Transverse colon (tissue), 4 donors: ENCODE data around the gene PHACTR3. TPM values are rescaled to one million over a fixed set of nuclear protein-coding genes. Genes with fewer than 3 reads are reported as not detected.

Experiments
- DNase-seq: peaks from one replicate; pipeline ENCODE4 v3.0.0-alpha.2; 2019
- H3K27ac ChIP-seq, 4 donors: fragments of 200-600 bp; sonication (generic); 2 replicates each; pipeline ENCODE4 v1.5.1; 2016 to 2018; ENCODE audit warnings: inconsistent platforms in 4 of 4
- H3K27me3 ChIP-seq: fragments of 200-600 bp; sonication (generic); 2 replicates; pipeline ENCODE4 v1.5.1; 2017; ENCODE audit warnings: inconsistent platforms
- H3K36me3 ChIP-seq, 4 donors: fragments of 200-600 bp; sonication (generic); 2 replicates each; pipeline ENCODE4 v1.5.1; 2017 to 2019; ENCODE audit warnings: inconsistent platforms in 4 of 4
- H3K4me1 ChIP-seq, 4 donors: fragments of 200-600 bp; sonication (generic); 2 replicates each; pipeline ENCODE4 v1.5.1; 2017 to 2020; ENCODE audit warnings: inconsistent platforms in 4 of 4
- H3K4me3 ChIP-seq, 4 donors: fragments of 200-600 bp; sonication (generic); 1 replicate in 1 of 4; 2 replicates in 3 of 4; pipeline versions ENCODE4 v1.5.1 to v1.6.1; 2017 to 2019; ENCODE audit warnings: inconsistent platforms in 4 of 4
- H3K9me3 ChIP-seq, 2 donors: fragments of 200-600 bp; sonication (generic); 2 replicates each; pipeline ENCODE4 v1.5.1; 2017 to 2019; ENCODE audit warnings: inconsistent platforms in 2 of 2
- EP300 ChIP-seq: sonication (generic); formaldehyde crosslinking; IDR thresholded peaks from one replicate; pipeline ENCODE4 v1.6.1; 2017; ENCODE audit warnings: antibody characterized with exemption, low read depth
- POLR2A ChIP-seq: fragments of 450-650 bp; IDR thresholded peaks from one replicate; pipeline ENCODE4 v1.6.1; 2016; ENCODE audit warnings: antibody characterized with exemption, mild to moderate bottlenecking, moderate library complexity
- POLR2AphosphoS5 ChIP-seq, 3 donors: sonication (generic); formaldehyde crosslinking; IDR thresholded peaks; one replicate each; pipeline ENCODE4 v1.6.1; 2016; ENCODE audit warnings: antibody characterized with exemption in 3 of 3
- whole genome bisulfite sequencing, 2 donors: methylation state at CpG; one replicate each; pipeline ENCODE4 v1.1.5; 2018; ENCODE audit warnings: low coverage in 1 of 2; 5-methylcytosine and 5-hydroxymethylcytosine counted together
- in situ Hi-C, 4 donors: fragments of 200-750 bp; cut with MboI; loops; one replicate each; pipeline versions ENCODE4 v1.15.0 to v1.15.1; 2017; ENCODE audit warnings: low sequenced_read_pairs in 3 of 4, low pct_ligation_motif_present in 1 of 4, low pct_unique_long_range_greater_than_20kb in 1 of 4
- intact Hi-C: fragments of 100-400 bp; cut with DNase I; formaldehyde crosslinking; loops from one replicate; pipeline ENCODE4 v1.15.1; 2023; ENCODE audit warnings: low total_unique reads
- total RNA-seq, 4 donors: library from RNA; depleted of rRNA; stranded (reverse); fragments of >200 nt; gene quantifications; one replicate each; pipeline ENCODE4 v1.1.0, GENCODE V29; 2016
- TF ChIP-seq, protein P1 (sequence below), 5 experiments: fragments of 200-600 bp in 3 of 5; fragments of 450-650 bp in 2 of 5; sonication (generic) in 3 of 5; IDR thresholded peaks; 1 replicate in 2 of 5; 2 replicates in 3 of 5; pipeline ENCODE4 v1.5.1; 2016 to 2017; ENCODE audit warnings: antibody characterized with exemption in 5 of 5, inconsistent platforms in 3 of 5, mild to moderate bottlenecking in 2 of 5, moderate library complexity in 1 of 5

Gene PHACTR3
- total RNA-seq, 4 donors from 2014 or later = 1.6 to 7.1 (median 5.6) TPM

DNA sequence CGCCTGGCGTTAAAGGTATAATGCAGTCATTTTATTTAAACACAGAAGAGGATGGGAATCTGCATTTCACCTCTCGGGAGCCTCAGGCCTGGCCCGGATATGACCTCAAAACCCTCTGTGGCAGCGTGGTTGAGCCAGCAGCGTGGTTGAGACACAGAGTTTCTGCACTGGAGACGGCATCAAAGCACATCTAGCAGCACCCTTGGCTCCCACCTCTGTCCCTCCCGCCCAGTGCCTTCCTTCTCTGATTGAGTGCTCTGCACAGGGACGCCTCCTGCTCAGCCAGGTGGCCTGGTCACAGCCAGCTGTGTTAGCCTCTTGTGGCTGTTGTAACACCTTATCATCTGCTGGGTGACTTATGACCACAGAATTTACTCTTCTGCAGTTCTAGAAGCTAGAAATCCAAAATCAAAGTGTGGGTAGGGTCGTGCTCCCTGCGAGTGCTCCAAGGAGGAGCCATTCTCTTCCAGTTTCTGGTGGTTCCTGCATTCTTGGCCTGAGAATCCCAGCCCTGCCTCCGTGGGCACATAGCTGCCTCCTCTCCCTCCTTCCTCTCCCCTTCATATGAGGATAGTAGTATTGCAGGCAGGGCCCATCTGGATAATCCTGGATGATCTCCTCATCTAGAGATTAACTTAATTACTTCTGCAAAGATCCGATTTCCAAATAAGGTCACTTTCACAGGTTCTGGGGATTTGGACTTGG is 172.4 kb downstream of the PHACTR3 start:
- no peak for DNase-seq
- in situ Hi-C loops (no loop called here), intact Hi-C loops (no loop called here)
- TF ChIP-seq, protein P1, sequence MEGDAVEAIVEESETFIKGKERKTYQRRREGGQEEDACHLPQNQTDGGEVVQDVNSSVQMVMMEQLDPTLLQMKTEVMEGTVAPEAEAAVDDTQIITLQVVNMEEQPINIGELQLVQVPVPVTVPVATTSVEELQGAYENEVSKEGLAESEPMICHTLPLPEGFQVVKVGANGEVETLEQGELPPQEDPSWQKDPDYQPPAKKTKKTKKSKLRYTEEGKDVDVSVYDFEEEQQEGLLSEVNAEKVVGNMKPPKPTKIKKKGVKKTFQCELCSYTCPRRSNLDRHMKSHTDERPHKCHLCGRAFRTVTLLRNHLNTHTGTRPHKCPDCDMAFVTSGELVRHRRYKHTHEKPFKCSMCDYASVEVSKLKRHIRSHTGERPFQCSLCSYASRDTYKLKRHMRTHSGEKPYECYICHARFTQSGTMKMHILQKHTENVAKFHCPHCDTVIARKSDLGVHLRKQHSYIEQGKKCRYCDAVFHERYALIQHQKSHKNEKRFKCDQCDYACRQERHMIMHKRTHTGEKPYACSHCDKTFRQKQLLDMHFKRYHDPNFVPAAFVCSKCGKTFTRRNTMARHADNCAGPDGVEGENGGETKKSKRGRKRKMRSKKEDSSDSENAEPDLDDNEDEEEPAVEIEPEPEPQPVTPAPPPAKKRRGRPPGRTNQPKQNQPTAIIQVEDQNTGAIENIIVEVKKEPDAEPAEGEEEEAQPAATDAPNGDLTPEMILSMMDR (IDR thresholded peaks at IDR 0.05) = no peak
- no peak for TF ChIP-seq POLR2A
- Histone ChIP-seq H3K9me3 (no peaks in the 10 kb centered on the region), H3K4me1 (peaks cover 0 to 3% (median 0%) of the 10 kb centered on the region in 4 donors), H3K4me3 (no peak overlapping the region), H3K36me3 (no peaks in the 10 kb centered on the region), H3K27ac (no peak overlapping the region), H3K27me3 (no peaks in the 10 kb centered on the region)
- 70 to 82% methylated on average over 1 to 13 of the region's 13 CpGs for WGBS, 2 donors

DNA sequence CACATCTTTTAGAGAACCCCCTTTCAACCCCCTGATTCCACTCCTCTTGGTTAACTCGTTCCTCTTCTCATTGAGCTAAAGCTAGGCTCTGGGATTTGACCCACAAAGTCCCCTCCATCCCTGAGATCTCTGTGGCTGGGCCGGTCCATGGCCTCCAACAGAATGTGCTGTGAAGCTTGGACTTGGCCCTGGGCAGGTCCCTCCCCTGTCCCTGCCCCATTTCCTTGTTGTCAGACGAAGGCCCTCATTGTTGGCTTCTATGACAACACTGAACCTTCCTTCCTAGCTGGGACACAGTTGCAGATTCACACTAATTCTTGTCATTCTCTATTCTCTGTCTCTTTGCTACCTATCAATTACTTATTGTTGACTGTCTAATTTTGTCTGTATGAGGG is 173.0 kb downstream of the PHACTR3 start:
- peak; percentile 40 for DNase-seq
- no peak overlapping the region for H3K27ac ChIP-seq
- in situ Hi-C loops (no loop called here), intact Hi-C loops (no loop called here)
- no peaks in the 10 kb centered on the region for H3K27me3 ChIP-seq
- H3K9me3 ChIP-seq = no peaks in the 10 kb centered on the region
- no peak overlapping the region for H3K4me3 ChIP-seq
- H3K36me3 ChIP-seq = no peaks in the 10 kb centered on the region
- 46 to 48% methylated on average over 2 to 3 of the region's 3 CpGs for WGBS, 2 donors
- peaks cover 0 to 3% (median 0%) of the 10 kb centered on the region in 4 donors for H3K4me1 ChIP-seq
- TF ChIP-seq POLR2AphosphoS5 (IDR thresholded peaks at IDR 0.05) (no peak), EP300 (no peak), POLR2A (no peak)
- TF ChIP-seq, protein P1 (IDR thresholded peaks at IDR 0.05) = no peak

DNA sequence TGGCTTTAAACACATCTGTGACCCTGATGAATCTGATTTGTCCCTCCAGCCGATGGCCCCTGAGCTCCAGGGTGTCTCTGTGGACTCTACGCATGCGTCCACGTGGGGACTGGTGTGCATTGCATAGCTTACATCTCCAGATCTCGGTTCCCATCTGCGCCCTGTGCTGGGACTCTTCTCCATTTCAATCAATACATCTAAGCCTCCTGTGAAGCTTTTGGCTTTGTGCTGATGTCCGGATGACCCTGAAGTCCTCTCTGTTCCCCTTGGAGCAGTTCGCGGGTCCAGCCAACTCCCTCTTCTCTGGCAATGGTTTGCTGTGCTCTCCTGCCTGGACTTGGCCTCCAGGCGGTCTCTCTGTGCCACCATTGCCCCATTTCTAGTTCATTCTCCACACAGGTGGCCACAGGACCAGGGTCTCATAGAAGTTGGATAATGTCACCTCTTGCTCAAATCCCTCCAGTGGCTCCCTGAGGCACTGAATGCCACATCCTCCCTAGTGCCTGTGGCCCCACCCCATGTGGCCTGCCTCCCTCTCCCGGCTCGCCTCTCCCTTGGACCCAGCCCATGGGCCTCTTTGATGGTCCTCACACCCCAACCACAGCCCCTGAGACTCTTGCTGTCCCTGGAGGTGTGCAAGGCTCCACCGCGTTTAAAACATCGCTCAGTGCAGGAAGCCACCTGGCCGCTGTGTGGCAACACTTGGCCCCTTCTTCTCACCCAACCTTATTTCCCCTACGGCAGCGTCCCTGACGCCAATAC is 173.7 kb downstream of the PHACTR3 start:
- in situ Hi-C loops = no loop called here
- intact Hi-C loops = no loop called here
- Histone ChIP-seq H3K9me3 (no peaks in the 10 kb centered on the region), H3K36me3 (no peaks in the 10 kb centered on the region), H3K4me1 (peaks cover 0 to 3% (median 0%) of the 10 kb centered on the region in 4 donors), H3K4me3 (no peak overlapping the region), H3K27ac (no peak overlapping the region), H3K27me3 (no peaks in the 10 kb centered on the region)
- no peak for DNase-seq
- no peak for TF ChIP-seq EP300
- 85 to 95% methylated on average over 7 to 19 of the region's 19 CpGs for WGBS, 2 donors

DNA sequence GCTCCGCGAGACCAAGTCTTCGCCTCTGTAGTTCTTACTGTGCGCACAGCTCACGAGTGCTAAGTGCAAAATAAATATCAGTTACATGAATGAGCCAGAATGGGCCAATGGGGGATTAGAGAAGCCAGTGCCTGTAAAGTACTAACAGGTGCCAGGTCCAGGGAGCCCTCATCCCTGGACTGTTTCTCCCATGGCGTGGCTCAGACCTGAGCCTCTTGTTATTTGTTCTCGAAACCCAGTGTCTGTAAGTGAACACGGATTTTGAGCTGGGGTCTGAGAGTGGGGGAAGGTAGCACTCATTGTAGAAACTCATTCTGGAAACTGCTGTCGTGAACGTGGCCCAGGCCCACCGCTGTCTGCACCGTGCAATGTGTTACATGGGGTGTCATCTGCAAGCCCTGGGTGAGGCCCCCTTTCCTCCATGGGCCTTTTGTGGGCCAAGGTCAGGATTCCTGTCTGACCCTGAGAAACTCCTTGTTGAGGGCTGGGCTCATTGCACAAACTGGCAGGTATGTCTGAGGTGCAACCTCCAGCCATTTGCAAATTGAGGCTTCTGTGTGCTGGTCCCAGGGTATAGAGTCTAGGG is 174.4 kb downstream of the PHACTR3 start:
- in situ Hi-C loops (no loop called here), intact Hi-C loops (no loop called here)
- Histone ChIP-seq H3K27ac (no peak overlapping the region), H3K9me3 (no peaks in the 10 kb centered on the region), H3K36me3 (no peaks in the 10 kb centered on the region), H3K4me3 (no peak overlapping the region), H3K4me1 (no peaks in the 10 kb centered on the region), H3K27me3 (no peaks in the 10 kb centered on the region)
- DNase-seq = no peak
- TF ChIP-seq POLR2AphosphoS5 (IDR thresholded peaks at IDR 0.05) (no peak), POLR2A (no peak), EP300 (no peak)
- TF ChIP-seq, protein P1 (IDR thresholded peaks at IDR 0.05) = no peak
- 80 to 94% methylated on average over 5 to 12 of the region's 12 CpGs for WGBS, 2 donors
